ENCODE data around the gene DEPP1. TPM values are rescaled to one million over a fixed set of nuclear protein-coding genes. Genes with fewer than 3 reads are reported as not detected.

The DEPP1 gene
- total RNA-seq, 2 donors from 2014 or later = 226 to 230 TPM

- no peak for ATAC-seq
- 13 to 16% methylated on average over 6 to 25 of the region's 25 CpGs for WGBS, 2 donors
- DNase-seq = peak in 3 of 4 donors; percentile 59 to 67 (median 59)
- Histone ChIP-seq H3K36me3 (replicated peaks in 1 of 2; ENCODE audit: insufficient read depth in 1 of 2, low read depth in 2 of 2) (no peaks in the 10 kb centered on the region), H3K4me1 (peaks cover 87% of the 10 kb centered on the region), H3K27me3 (no peaks in the 10 kb centered on the region), H3K9me3 (no peaks in the 10 kb centered on the region), H3K27ac (peak overlapping the region; percentile 84 to 95 (median 91)), H3K4me3 (peak overlapping the region; percentile 71 to 74)
- intact Hi-C loops (cut with DNase I) = no loop called here
- TF ChIP-seq POLR2A (IDR thresholded peaks at IDR 0.05) (no peak), CTCF (IDR thresholded peaks at IDR 0.05) (peak in 2 of 7 experiments; percentile 15 to 20)
These were observed 1.1 kb downstream of the DEPP1 start for GRCh38 chr10:44977287-44978212.

GRCh38 chr10:44976352-44977198, 2.0 kb downstream of the DEPP1 start:
- Histone ChIP-seq H3K9me3 (no peaks in the 10 kb centered on the region), H3K27me3 (no peaks in the 10 kb centered on the region), H3K4me1 (peaks cover 77% of the 10 kb centered on the region), H3K27ac (peak overlapping the region; percentile 84 to 95 (median 91)), H3K4me3 (peak overlapping the region; percentile 71 to 74), H3K36me3 (replicated peaks in 1 of 2; ENCODE audit: insufficient read depth in 1 of 2, low read depth in 2 of 2) (peaks cover 0 to 2% of the 10 kb centered on the region in 2 donors)
- 18 to 27% methylated on average over 5 to 9 of the region's 9 CpGs for WGBS, 2 donors
- intact Hi-C loops (cut with DNase I) = no loop called here
- no peak for ATAC-seq
- peak in 2 of 4 donors; percentile 46 to 50 for DNase-seq
- TF ChIP-seq CTCF (IDR thresholded peaks at IDR 0.05) (no peak), POLR2A (IDR thresholded peaks at IDR 0.05) (peak; percentile 24 to 58 (median 44))

DNA sequence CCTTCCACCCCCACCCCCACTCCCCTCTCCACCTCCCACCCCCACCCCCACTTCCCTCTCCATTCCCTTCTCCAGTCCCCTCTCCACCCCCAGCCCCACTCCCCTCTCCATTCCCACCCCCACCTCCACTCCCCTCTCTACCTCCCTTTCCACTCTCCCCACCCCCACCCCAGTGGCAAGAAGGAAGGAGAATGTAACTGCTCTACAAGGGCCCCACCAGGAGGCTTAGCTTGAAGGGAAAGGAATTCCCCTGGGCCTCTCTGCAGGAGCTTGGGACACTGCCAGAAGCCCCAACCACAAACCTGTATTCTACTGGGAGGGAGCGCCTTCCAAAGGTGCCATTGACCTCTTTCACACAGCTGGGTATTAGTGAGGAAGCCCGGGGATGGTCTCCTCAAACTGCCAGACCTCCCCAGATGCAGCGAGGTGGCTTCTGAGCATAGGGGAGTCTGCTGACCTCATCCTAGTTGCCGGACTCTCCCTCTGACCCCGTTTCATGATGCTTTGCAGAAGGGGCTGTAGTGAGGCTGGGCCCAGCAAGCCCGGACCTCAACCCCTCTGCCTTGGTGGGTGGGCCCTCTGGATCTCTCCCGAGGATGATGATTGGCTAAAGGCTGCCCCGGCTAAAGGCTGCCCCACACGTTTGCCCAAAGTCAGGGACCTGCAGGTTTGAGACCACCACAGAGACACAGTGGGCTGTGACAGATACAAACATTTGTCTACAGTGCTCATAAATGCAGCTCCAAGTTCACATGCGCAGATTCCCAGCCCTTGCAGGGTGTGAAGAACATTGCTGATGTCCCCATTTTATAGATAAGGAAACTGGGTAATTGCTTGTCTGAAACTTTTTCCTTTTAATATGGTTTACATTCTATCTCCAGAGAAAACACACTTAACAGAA, 2.9 kb downstream of the DEPP1 start:
- DNase-seq (peak; percentile 82 to 93 (median 88)), ATAC-seq (peak; percentile 13)
- intact Hi-C loops (cut with DNase I) = no loop called here
- H3K9me3 ChIP-seq = no peaks in the 10 kb centered on the region
- TF ChIP-seq POLR2A (IDR thresholded peaks at IDR 0.05) (peak; percentile 34 to 56 (median 45)), CTCF (IDR thresholded peaks at IDR 0.05) (peak in 2 of 7 experiments; percentile 16)
- peaks cover 68% of the 10 kb centered on the region for H3K4me1 ChIP-seq
- WGBS, 2 donors = 11 to 16% methylated on average over 8 to 9 of the region's 10 CpGs
- peak overlapping the region in 1 of 2 donors; percentile 71 for H3K4me3 ChIP-seq
- no peaks in the 10 kb centered on the region for H3K27me3 ChIP-seq
- H3K27ac ChIP-seq = peak overlapping the region; percentile 88 to 95 (median 94)
- H3K36me3 ChIP-seq (replicated peaks in 1 of 2; ENCODE audit: insufficient read depth in 1 of 2, low read depth in 2 of 2) = peaks cover 0 to 4% of the 10 kb centered on the region in 2 donors
